HuH-7.5 (cell line): ENCODE measurements around the gene PHIP.
A peak's percentile ranks its signal among the peaks of the same experiment; 100 is the strongest.
"Not testable (repeated sequence)": the region's sequence is repeated elsewhere in the genome, so short reads cannot be mapped to it uniquely, and the experiment has no call there.

Experiments used
- DNase-seq: peaks from one replicate; pipeline ENCODE4 v3.0.0; 2011; ENCODE audit warnings: low spot score

PHIP gene

DNA sequence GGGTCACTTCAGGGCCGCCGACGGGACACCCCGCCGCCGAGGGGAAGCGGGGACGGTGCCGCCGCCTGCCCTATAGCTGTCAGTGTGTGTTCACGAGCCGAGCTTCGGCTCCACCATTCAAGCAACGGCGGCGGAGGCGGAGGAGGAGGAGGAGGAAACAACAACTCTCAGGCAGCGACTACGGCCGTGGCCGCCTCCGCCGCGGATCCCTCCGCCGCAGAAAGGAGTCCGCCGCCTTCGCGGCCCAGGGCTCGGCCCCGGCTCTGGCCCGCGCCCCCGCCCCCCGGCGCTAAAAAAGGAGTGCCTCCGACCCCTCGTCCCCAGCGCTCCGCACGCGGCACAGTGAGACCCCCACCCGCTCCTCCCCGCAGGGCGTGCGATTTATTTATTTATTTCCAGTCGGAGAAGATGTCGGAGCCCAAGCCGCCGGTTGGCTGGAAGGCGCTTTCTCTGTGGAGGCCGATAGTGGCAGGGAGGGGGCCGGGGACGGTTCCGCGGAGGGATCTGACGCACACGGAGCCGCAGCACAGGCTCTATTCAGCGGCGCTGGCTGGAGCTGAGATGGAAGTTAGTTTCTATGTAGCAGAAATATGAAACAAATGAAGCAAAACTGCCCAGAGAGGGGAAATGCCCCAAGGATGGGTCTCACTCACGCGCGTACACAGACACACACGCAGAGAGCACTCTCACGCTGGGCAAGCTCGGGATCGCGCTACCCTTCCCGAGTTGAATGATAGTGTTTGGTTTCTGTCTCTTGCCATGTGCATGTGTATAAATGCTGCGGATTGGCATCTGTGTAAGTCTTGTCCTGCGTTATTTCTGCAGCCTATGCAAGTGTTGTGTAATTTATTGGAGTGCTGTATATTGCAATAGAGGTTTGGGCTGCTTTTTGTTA, at the start of gene PHIP:
Gene PHIP (minus strand): TSS at position 180 of the 895 bp plus-strand sequence. CDS start 186 bp downstream, outside the sequence.
- DNase-seq, result peak; percentile 82

GRCh38 chr6:79127660-79128059, 49.6 kb upstream of the PHIP start:
- no peak for DNase-seq

DNA sequence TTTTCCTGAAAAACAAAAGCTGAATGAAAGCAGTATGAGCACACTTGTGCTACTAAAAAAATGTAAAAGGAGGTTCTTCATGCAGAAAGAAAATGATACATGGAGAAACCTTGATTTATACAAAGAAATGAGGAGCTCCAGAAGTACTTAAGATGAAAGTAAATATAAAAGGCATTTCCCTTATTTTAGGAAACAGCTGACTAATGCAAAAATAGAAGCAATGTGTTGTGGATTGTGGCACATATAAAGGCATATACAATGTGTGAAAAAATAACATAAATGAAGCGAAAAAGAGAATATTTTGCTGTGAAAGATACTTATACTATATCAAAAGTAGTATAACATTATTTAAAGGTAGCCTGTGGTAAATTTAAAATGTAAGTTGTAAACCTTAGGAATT, 41.2 kb upstream of the PHIP start:
- no peak for DNase-seq

DNA sequence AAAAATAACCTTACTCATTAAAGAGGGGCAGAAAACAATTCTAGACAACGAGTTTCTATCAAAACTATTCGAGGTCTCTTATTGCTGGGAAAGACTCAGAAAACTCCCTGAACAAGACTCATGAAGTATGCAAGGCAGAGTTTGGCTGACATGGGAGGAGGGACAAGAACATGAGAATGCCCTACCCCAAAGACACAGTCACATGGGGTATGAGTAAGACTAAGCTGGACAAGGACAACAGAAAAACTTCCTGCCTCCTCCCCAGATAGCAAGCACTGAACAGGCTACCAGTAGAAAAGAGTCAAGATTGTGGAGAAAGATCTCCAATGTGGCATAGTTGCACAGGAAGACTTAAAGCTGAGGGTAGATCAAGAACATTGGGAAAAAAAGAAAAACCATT, 39.7 kb upstream of the PHIP start:
- DNase-seq, result no peak

DNA sequence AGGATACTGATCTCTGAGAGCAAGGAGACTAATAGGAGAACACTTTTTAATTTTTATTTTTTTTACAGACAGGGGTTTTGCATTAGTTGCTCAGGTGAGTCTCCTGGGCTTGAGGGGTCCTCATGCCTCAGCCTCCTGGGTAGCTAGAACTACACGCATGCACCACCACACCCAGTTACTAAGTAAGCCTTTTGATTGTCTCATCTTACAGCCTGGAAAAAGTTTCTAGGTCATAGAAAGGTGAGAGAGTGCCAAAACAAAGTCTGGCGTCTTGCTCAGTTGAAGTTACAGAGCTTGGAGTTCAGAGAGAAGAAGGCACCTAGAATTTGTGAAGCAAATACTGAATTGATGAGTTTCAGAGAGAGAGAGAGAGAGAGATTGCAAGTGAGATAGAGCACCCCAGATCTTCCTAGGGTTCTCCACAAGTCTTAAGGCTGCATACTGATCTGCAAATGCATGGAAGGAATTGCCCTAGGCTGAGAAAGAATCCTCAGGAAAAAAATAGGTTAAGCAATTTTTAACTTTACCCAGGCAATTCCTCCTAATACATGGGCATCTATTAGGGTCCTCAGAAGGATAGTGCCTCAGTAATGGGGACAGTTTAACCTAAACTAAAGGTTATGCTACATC, 37.6 kb upstream of the PHIP start:
- DNase-seq, result no peak

GRCh38 chr6:79111549-79111948, 33.5 kb upstream of the PHIP start:
- no peak for DNase-seq

GRCh38 chr6:79101164-79101563, 23.1 kb upstream of the PHIP start:
- DNase-seq, result no peak

DNA sequence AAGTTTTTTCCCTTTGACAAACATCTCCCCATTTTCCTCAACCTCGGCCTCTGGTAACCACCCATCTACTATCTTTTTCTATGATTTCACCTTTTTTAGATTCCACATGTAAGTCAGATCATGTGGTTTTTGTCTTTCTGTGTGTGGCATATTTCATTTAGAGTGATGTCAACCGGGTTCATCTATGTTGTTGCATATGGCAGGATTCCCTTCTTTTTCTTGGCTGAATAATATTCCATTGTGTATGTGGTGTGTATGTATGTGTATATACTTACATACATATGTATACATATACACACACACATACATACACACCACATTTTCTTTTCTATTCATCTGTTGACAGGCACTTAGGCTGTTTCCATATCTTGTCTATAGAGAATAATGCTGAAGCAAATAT, 22.2 kb upstream of the PHIP start:
- no peak for DNase-seq

DNA sequence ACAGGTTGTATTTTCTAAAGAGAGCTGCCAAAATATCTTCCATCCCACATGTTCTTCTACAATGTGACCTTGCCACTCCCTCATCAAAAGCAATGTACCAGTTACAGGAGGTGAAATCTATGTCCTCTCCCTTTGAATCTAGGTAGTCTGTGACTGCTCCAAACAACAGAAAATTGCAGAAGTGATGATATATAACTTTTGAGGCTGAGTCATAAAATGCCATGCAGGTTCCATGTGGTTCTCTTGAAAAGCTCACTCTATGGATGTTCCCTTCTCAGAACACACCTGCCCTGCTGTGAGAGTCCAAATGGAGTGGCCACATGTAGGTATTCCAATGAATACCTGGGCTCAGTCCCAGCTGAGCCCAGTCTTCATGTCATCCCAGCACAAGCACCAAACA, 16.9 kb upstream of the PHIP start:
- DNase-seq, result no peak

DNA sequence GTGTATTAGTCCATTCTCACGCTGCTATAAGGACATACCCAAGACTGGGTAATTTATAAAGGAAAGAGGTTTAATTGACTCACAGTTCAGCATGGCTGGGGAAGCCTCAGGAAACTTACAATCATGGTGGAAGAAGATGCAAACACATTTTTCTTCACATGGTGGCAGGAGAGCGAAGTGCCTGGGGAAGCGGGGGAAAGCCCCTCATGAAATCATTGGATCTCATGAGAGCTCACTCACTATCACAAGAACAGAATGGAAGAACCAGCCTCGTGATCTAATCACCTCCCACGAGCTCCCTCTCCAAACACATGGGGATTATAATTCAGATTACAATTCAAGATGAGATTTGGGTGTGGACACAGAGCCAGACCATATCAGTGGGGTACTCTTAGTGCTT, 13.7 kb upstream of the PHIP start:
- not testable (repeated sequence) for DNase-seq

DNA sequence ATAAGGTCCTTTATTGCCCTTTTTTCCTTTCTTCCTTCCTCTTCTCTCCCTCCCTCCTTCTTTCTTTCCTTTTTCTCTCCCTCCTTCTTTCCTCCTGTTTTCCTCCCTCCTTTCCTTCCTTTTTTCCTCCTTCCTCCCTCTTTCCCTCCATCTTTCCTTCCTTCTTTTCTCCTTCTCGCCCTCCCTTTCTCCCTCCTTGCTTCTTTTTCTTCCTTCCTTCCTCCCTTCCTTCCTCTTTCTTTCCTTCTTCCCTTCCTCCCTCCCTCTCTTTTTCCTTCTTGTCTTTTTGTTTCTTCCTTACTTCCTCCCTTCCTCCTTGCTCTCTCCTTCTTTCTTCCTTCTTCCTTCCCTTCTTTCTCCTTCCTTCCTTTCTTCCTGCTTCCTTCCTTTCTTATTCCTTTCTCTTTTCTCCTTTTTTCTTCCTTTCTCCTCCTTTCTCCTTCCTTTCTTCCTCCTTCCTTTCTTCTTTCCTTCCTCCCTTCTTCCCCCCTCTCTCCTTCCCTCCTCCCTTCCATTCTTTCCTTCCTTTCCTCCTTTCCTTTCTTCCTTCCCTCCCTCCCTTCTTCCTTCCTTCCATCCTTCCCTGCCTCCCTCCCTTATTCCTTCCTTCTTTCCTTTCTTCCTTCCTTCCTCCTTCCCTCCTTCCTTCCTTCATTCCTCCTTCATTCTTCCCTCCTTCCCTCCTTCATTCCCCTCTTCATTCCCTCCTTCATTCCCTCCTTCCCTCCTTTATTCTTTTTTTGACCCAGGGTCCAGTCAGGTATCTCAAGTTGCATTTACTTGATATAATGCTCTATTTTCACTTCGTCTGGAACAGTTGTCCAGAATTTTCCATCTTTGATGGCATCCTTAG, 11.7 kb upstream of the PHIP start:
- DNase-seq, result no peak

DNA sequence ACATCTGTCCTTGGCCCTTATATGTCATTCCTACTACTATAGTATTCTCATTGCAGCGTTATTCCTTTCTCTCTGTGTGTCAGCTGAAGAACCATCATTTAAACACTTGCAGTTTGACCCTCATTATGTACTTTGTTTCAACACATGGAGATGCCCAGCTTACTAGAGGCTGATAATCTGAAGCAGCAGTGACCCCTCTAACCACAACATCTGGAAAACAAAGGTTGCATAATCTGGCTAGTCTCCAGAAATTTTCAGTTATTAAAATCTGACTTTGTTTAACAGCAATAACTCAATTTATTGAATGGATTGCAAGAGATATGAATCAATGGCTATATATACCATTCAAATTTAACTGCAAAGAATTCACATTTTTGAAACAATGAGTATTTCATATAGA, 6.6 kb upstream of the PHIP start:
- no peak for DNase-seq

DNA sequence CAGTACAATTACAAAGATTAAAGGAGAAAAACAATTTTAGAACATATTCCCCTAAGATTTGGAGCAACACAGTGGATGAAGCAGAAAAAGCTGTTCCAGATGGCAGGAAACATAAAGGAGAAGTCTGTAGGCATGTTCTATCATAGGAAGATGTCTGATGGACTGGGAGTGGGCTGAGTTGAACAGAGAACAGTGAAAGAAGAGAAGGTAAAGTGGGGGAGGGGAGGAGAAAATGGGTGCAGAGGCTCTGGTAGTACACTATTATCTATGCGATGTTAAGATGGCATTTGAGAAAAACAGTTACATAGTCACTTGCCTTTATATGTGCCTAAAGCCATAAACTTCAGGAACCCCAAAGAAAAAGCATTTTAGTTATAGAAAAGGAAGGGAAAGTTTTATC, 4.2 kb upstream of the PHIP start:
- no peak for DNase-seq

DNA sequence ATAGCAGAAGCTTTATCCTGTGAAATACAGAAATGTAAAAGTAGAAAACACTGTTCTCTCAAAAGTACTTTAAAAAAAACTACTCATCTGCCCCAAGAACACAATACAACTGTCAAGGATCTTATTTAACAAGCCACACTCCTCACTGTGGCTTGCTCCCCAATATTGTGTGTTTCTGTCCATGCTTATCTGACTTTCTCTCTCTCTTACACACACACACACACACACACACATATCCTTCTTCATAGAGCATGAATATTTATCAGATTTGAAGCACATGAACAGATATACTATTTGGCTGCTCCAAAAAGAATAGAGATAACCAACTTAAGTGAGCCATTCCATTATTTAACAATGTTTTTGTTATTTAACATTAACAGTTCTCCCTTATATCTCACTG, 3.6 kb upstream of the PHIP start:
- no peak for DNase-seq

GRCh38 chr6:79079561-79080041, 1.5 kb upstream of the PHIP start:
- DNase-seq, result no peak

- DNase-seq, result peak; percentile 38
These were observed 359 bp downstream of the PHIP start for GRCh38 chr6:79077715-79078074.

GRCh38 chr6:79076782-79077641, 1.0 kb downstream of the PHIP start:
- DNase-seq, result peak; percentile 86

DNA sequence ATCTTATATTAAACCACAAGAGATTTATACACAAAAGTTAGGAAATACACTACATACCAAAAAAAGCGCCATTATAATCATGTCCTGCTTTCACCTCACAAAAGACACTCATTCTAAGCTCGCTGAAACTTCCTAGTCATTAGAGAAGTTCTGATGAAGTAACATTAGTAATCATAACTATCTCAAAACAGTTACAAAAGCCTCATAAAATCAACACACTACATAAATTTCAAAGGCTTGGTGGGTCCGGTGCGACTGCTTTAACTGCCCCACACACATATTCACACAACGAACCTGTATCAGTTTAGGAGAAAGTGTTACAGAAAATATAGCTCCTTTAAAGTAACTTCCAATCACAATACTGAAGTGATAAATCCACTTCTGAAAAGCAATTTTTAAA, 1.9 kb downstream of the PHIP start:
- DNase-seq, result no peak

DNA sequence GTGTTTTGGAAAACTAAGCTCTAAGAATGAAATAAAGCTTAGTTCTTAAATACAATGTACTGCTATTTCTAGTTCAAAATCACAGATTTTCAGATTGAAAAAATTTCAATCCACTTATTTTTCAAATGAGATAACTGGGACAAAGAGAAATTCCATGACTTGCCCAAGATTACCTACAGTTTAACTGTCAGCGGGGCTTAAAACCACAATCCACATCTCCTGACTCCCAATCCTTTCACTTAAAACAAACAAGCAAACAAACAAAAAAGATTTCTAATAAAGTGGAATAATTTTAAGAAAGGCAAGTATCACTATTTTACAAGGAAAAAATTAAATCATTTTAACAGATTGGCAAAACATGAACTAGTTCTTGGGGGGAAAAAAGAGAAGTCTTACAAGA, 4.2 kb downstream of the PHIP start:
- no peak for DNase-seq

- DNase-seq, result no peak
These were observed 5.3 kb downstream of the PHIP start for GRCh38 chr6:79072640-79073181.

DNA sequence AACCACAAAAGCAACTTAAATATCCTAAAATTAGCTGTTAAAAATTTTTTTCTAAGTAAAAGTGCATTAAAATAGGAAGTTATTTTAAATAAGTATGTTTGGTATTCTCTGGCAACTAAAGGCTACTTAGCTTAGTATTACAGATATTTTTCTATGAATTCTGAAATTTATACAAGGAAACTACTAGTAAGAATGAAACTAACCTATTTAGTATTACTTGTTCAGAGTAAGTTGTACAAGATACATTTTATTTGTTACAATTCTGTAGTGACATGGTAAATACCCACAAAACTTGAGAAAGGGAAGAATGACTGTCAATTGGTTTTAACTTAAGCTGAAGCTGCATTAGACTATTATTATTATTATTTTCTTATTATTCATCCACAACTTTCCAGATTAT, 6.5 kb downstream of the PHIP start:
- no peak for DNase-seq
